Esophagus muscularis mucosa (tissue), 4 donors: ENCODE results near the gene OPRL1. TPM values are rescaled to one million over a fixed set of nuclear protein-coding genes. Genes with fewer than 3 reads are reported as not detected.

Experiments used
- DNase-seq: peaks from one replicate; pipeline ENCODE4 v3.0.0-alpha.2; 2017; ENCODE audit errors: extremely low spot score
- H3K27ac ChIP-seq, 4 donors: fragments of 200-600 bp; sonication (generic); replicated peaks in 1 of 4; 1 replicate in 3 of 4; 2 replicates in 1 of 4; pipeline ENCODE4 v1.5.1; 2016 to 2019; ENCODE audit warnings: mild to moderate bottlenecking in 1 of 4
- H3K27me3 ChIP-seq, 4 donors: fragments of 200-600 bp; sonication (generic); one replicate each; pipeline versions ENCODE4 v1.5.1 to v1.6.0; 2016 to 2019
- H3K36me3 ChIP-seq, 4 donors: fragments of 200-600 bp; sonication (generic); one replicate each; pipeline ENCODE4 v1.5.1; 2016 to 2019
- H3K4me1 ChIP-seq, 4 donors: fragments of 200-600 bp; sonication (generic); one replicate each; pipeline ENCODE4 v1.5.1; 2016 to 2019
- H3K4me3 ChIP-seq, 4 donors: fragments of 200-600 bp; sonication (generic); 1 replicate in 2 of 4; 2 replicates in 2 of 4; pipeline ENCODE4 v1.5.1; 2016 to 2019; ENCODE audit warnings: mild to moderate bottlenecking in 4 of 4, moderate library complexity in 1 of 4
- H3K9me3 ChIP-seq, 4 donors: fragments of 200-600 bp; sonication (generic); 1 replicate in 3 of 4; 2 replicates in 1 of 4; pipeline ENCODE4 v1.5.1; 2016 to 2019
- EP300 ChIP-seq: sonication (generic); formaldehyde crosslinking; IDR thresholded peaks from one replicate; pipeline ENCODE4 v1.6.1; 2017; ENCODE audit warnings: antibody characterized with exemption
- POLR2A ChIP-seq: fragments of 450-650 bp; IDR thresholded peaks from one replicate; pipeline ENCODE4 v1.6.1; 2017; ENCODE audit warnings: antibody characterized with exemption, moderate library complexity, mild to moderate bottlenecking, low read depth
- POLR2AphosphoS5 ChIP-seq, 2 donors: sonication (generic); formaldehyde crosslinking; IDR thresholded peaks; one replicate each; pipeline ENCODE4 v1.6.1; 2017; ENCODE audit warnings: antibody characterized with exemption in 2 of 2
- WGBS: methylation state at CpG from one replicate; pipeline ENCODE4 v1.1.5; 2018; 5-methylcytosine and 5-hydroxymethylcytosine counted together
- intact Hi-C: fragments of 100-400 bp; cut with DNase I; formaldehyde crosslinking; loops from one replicate; pipeline ENCODE4 v1.15.1; 2023
- total RNA-seq, 4 donors: library from RNA; depleted of rRNA; stranded (reverse); fragments of >200 nt; gene quantifications; one replicate each; pipeline versions ENCODE4 v1.1.0 to v1.2.1, GENCODE V29; 2016
- TF ChIP-seq, protein P1 (sequence below), 3 experiments: fragments of 200-600 bp in 2 of 3; fragments of 450-650 bp in 1 of 3; sonication (generic) in 2 of 3; IDR thresholded peaks; one replicate each; pipeline ENCODE4 v1.5.1; 2017 to 2019; ENCODE audit warnings: antibody characterized with exemption in 3 of 3, mild to moderate bottlenecking in 2 of 3, moderate library complexity in 1 of 3

OPRL1 gene
- total RNA-seq, 4 donors from 2014 or later: 0.42 to 1.4 (median 0.87) TPM

DNA sequence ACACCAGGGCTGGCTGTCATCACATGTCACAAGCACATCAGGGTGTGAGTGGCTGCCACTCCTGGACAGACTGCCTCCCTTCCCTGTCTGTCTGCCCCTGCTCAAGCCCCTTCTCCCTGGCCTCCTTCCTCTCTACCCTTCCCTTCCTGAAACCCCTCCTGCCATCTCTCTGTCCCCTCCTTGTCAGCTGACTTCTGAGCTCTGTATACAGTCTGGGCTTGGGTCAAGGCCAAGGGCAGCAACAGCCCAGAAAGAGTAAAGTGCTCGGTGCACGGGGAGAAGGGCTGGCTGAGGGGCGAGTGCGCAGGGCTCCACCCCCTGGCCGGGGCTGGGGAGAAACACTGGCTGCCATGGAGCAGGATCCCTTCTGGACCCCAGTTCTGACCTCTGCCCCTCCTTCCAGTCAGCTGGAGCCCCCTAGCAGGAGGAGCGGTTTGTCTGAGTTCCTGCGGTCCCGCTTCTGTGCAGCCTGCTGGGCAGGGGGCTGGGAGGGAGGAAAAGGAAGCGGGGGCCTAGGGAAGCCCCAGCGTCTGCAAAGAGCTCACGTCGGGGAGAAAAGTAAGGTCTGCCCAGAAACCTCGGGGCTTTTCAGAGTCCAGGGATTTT, 2.3 kb downstream of the OPRL1 start:
- H3K4me3 ChIP-seq: no peak overlapping the region
- DNase-seq: no peak
- H3K36me3 ChIP-seq: no peaks in the 10 kb centered on the region
- intact Hi-C loops: loop anchor here (5.0 kb wide), 1 partner anchor 40 kb away; no protein-coding TSS in a partner anchor
- TF ChIP-seq, protein P1, sequence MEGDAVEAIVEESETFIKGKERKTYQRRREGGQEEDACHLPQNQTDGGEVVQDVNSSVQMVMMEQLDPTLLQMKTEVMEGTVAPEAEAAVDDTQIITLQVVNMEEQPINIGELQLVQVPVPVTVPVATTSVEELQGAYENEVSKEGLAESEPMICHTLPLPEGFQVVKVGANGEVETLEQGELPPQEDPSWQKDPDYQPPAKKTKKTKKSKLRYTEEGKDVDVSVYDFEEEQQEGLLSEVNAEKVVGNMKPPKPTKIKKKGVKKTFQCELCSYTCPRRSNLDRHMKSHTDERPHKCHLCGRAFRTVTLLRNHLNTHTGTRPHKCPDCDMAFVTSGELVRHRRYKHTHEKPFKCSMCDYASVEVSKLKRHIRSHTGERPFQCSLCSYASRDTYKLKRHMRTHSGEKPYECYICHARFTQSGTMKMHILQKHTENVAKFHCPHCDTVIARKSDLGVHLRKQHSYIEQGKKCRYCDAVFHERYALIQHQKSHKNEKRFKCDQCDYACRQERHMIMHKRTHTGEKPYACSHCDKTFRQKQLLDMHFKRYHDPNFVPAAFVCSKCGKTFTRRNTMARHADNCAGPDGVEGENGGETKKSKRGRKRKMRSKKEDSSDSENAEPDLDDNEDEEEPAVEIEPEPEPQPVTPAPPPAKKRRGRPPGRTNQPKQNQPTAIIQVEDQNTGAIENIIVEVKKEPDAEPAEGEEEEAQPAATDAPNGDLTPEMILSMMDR (IDR thresholded peaks at IDR 0.05): no peak
- TF ChIP-seq EP300 (no peak), POLR2AphosphoS5 (IDR thresholded peaks at IDR 0.05) (no peak), POLR2A (no peak)
- no peak overlapping the region for H3K27ac ChIP-seq
- no peaks in the 10 kb centered on the region for H3K9me3 ChIP-seq
- peaks cover 0 to 47% (median 16%) of the 10 kb centered on the region in 4 donors for H3K27me3 ChIP-seq
- WGBS: 20% methylated on average over 8 of the region's 13 CpGs
- H3K4me1 ChIP-seq: peaks cover 36 to 54% (median 49%) of the 10 kb centered on the region in 4 donors

DNA sequence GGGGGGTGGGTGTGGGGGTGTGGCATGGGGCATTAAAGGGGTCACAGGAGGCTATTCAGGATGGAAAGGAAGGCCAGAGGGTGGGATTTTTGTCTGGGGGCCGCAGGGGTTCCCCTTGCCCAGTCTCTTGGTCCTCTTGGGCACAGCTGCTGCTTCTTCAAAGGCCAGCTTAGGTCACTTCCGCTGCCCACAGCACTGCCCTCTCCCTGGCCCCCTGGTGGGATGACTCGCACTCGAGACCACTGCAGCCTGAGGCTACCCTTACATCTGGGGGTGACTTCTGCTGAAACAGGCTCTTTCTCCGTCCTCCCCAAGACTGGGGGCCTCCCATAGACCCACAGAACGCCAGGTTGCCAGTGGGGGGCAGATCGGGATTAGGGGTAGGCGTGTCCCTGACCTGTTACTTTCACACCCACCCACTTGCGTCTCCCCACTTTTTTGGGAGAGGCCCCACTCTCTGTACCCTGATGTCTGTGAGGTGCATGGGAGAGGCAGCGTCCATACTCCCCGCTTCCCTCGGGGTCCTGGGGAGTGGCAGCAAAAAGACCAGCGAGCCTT, 3.0 kb downstream of the OPRL1 start:
- H3K4me1 ChIP-seq: peaks cover 32 to 52% (median 48%) of the 10 kb centered on the region in 4 donors
- H3K27ac ChIP-seq: no peak overlapping the region
- H3K9me3 ChIP-seq: no peaks in the 10 kb centered on the region
- TF ChIP-seq, protein P1 (IDR thresholded peaks at IDR 0.05): no peak
- TF ChIP-seq POLR2AphosphoS5 (IDR thresholded peaks at IDR 0.05) (no peak), EP300 (no peak), POLR2A (no peak)
- no peak for DNase-seq
- intact Hi-C loops: loop anchor here (5.0 kb wide), 1 partner anchor 39 kb away; no protein-coding TSS in a partner anchor
- H3K4me3 ChIP-seq: peak overlapping the region; percentile 58 to 74 (median 58)
- 26% methylated on average over 11 of the region's 13 CpGs for WGBS
- peaks cover 0 to 50% (median 16%) of the 10 kb centered on the region in 4 donors for H3K27me3 ChIP-seq
- H3K36me3 ChIP-seq: no peaks in the 10 kb centered on the region

DNA sequence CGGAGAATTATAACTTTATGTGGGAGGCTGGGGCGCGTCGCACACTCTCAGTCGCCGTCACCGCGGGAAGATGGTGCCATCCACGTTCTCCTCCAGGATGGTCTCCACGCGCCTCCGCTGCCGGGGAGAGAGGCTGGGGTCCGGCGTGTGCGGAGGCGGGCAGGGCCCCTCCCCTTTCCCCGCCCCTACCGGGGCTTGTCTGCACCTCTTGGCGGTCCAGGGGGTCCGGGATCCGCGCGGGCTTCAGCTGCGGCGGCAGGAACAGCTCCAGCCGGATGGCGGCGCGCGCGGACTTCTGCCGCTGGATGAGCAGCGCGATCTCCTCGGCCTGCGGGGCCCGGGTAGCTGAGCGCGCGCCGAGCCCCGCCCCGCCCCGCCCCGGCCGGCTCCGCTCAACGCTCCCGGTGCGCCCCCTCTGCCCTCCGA, 3.5 kb downstream of the OPRL1 start:
- intact Hi-C loops: loop anchor here (5.0 kb wide), 1 partner anchor 39 kb away; no protein-coding TSS in a partner anchor
- Histone ChIP-seq H3K4me3 (peak overlapping the region; percentile 58 to 74 (median 58)), H3K9me3 (no peaks in the 10 kb centered on the region), H3K36me3 (no peaks in the 10 kb centered on the region), H3K27ac (no peak overlapping the region), H3K27me3 (peaks cover 0 to 55% (median 16%) of the 10 kb centered on the region in 4 donors), H3K4me1 (peaks cover 27 to 47% (median 43%) of the 10 kb centered on the region in 4 donors)
- no peak for DNase-seq
- TF ChIP-seq, protein P1 (IDR thresholded peaks at IDR 0.05): peak; percentile 60 to 63 (median 62)
- TF ChIP-seq EP300: no peak
- 0% methylated on average over 15 of the region's 52 CpGs for WGBS

DNA sequence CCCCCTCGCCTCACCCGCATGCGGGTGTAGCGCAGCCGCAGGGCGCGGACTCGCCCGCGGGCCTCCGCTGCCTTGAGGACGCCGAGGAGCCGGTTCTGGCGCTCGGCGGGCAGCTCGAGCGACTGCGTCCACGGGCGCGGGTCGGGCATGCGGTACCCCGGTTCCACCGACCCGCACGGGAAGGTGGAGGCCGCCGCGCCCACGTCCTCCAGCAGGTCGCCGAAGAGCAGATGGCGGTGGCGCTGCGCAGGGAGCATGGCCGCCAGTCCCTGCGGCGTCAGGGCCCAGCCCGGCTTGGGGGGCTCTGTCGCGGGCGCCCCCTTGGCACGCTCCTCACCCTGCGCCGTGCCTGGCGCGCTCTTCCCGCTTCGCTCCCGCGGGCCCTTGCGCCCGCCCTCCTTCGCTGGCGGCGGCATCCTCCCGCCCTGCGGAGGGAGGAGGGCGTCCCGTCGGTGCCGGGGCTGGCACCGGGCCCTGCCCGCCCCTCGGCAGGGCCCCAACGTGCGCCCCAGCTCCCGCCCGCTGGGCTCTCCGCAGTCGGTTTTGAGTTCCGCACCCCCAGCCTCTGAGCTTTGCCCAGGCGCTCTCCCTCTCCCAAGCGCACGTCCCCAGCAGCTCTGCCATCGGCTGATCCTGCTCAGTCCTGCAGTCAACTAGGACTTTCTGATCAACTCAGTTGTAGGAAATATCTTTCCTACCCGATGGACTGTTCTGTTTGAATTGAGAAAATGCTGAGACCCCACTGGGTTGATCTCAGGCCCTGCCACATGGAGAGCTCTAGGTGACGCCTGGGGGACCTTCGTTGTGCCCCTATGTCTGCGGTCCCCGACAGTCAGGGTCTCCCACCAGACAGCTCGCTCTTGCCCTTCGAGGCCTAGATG, 4.2 kb downstream of the OPRL1 start, which contains the start of gene LKAAEAR1:
LKAAEAR1 (minus strand) TSS at position 595 of the 881 bp plus-strand sequence; CDS start at position 416, 179 bp downstream.
- Histone ChIP-seq H3K9me3 (no peaks in the 10 kb centered on the region), H3K27ac (no peak within 1 kb of the TSS), H3K4me3 (peak within 1 kb of the TSS; percentile 58 to 74 (median 58)), H3K27me3 (peaks cover 0 to 62% (median 16%) of the 10 kb centered on the region in 4 donors), H3K4me1 (peaks cover 21 to 40% (median 36%) of the 10 kb centered on the region in 4 donors), H3K36me3 (no peaks in the 10 kb centered on the region)
- WGBS: 3% methylated on average over 12 of the region's 86 CpGs
- intact Hi-C loops: loop anchor here (5.0 kb wide), 1 partner anchor 38 kb away; no protein-coding TSS in a partner anchor
- TF ChIP-seq POLR2A (no peak), EP300 (no peak)
- TF ChIP-seq, protein P1 (IDR thresholded peaks at IDR 0.05): no peak
- no peak for DNase-seq
